Glutamatergic neuron (in vitro differentiated cells): ENCODE data around the gene RHOH. TPM values are rescaled to one million over a fixed set of nuclear protein-coding genes. Genes with fewer than 3 reads are reported as not detected.

Experiments
- DNase-seq: peaks from one replicate; pipeline ENCODE4 v3.0.0; 2022
- H3K27ac Mint-ChIP-seq: one replicate; pipeline ENCODE4 v1.8.0; 2020; ENCODE audit warnings: mild to moderate bottlenecking, mixed read lengths, inconsistent platforms; ENCODE audit not compliant: unreplicated experiment
- H3K27me3 Mint-ChIP-seq: one replicate; pipeline ENCODE4 v1.8.0; 2020; ENCODE audit warnings: mild to moderate bottlenecking, moderate library complexity, mixed read lengths, inconsistent platforms; ENCODE audit not compliant: unreplicated experiment
- H3K36me3 Mint-ChIP-seq: one replicate; pipeline ENCODE4 v1.8.0; 2020; ENCODE audit warnings: mild to moderate bottlenecking, mixed read lengths, inconsistent platforms; ENCODE audit not compliant: unreplicated experiment
- H3K4me1 Mint-ChIP-seq: one replicate; pipeline ENCODE4 v1.8.0; 2020; ENCODE audit warnings: mild to moderate bottlenecking, low read depth, mixed read lengths, inconsistent platforms; ENCODE audit not compliant: unreplicated experiment
- H3K4me3 Mint-ChIP-seq: one replicate; pipeline ENCODE4 v1.8.0; 2020; ENCODE audit warnings: mild to moderate bottlenecking, mixed read lengths, inconsistent platforms; ENCODE audit not compliant: unreplicated experiment
- H3K9me3 Mint-ChIP-seq: one replicate; pipeline ENCODE4 v1.8.0; 2020; ENCODE audit warnings: mild to moderate bottlenecking, moderate library complexity, mixed read lengths, inconsistent platforms; ENCODE audit not compliant: unreplicated experiment
- CTCF ChIP-seq: fragments of 200-600 bp; sonication (generic); IDR thresholded peaks from one replicate; pipeline ENCODE4 v1.5.0; 2021; ENCODE audit not compliant: partially characterized antibody, unreplicated experiment
- total RNA-seq: library from RNA; stranded (reverse); fragmentation: NEBNext Ultra II Directional; extraction: Animal tissue kit (Norgen Biotek cat#: 25700); gene quantifications from one replicate; pipeline ENCODE4 v1.2.1, GENCODE V29; 2021; ENCODE audit not compliant: unreplicated experiment

Gene RHOH
- total RNA-seq, 1 donor from 2014 or later, result not detected

- H3K9me3 Mint-ChIP-seq, result no peaks in the 10 kb centered on the region
- no peaks in the 10 kb centered on the region for H3K4me1 Mint-ChIP-seq
- peaks cover 3% of the 10 kb centered on the region for H3K27me3 Mint-ChIP-seq
- H3K36me3 Mint-ChIP-seq, result no peaks in the 10 kb centered on the region
- DNase-seq, result no peak
- TF ChIP-seq CTCF, result no peak
- H3K27ac Mint-ChIP-seq, result no peak overlapping the region
- no peak overlapping the region for H3K4me3 Mint-ChIP-seq
Observed at GRCh38 chr4:40201898-40202297, 5.1 kb downstream of the RHOH start.

- Mint-ChIP-seq H3K4me3 (no peak overlapping the region), H3K36me3 (no peaks in the 10 kb centered on the region), H3K27me3 (peaks cover 3% of the 10 kb centered on the region), H3K4me1 (no peaks in the 10 kb centered on the region), H3K27ac (no peak overlapping the region), H3K9me3 (no peaks in the 10 kb centered on the region)
- no peak for TF ChIP-seq CTCF
- DNase-seq, result no peak
Observed at GRCh38 chr4:40202474-40202873, 5.6 kb downstream of the RHOH start.

GRCh38 chr4:40204507-40205258 is 7.9 kb downstream of the RHOH start:
- no peaks in the 10 kb centered on the region for H3K36me3 Mint-ChIP-seq
- H3K4me1 Mint-ChIP-seq, result no peaks in the 10 kb centered on the region
- H3K27me3 Mint-ChIP-seq, result peaks cover 3% of the 10 kb centered on the region
- H3K27ac Mint-ChIP-seq, result no peak overlapping the region
- H3K4me3 Mint-ChIP-seq, result no peak overlapping the region
- no peak for TF ChIP-seq CTCF
- no peak for DNase-seq
- H3K9me3 Mint-ChIP-seq, result no peaks in the 10 kb centered on the region

- Mint-ChIP-seq H3K27me3 (peaks cover 3% of the 10 kb centered on the region), H3K9me3 (no peaks in the 10 kb centered on the region), H3K4me3 (no peak overlapping the region), H3K4me1 (no peaks in the 10 kb centered on the region), H3K36me3 (no peaks in the 10 kb centered on the region), H3K27ac (no peak overlapping the region)
- no peak for TF ChIP-seq CTCF
- DNase-seq, result no peak
Observed at GRCh38 chr4:40205259-40206198, 8.7 kb downstream of the RHOH start.
